Measurements from ENCODE around the gene ZNF438.
"Not testable (repeated sequence)": the region's sequence is repeated elsewhere in the genome, so short reads cannot be mapped to it uniquely, and the experiment has no call there.

Gene ZNF438

DNA sequence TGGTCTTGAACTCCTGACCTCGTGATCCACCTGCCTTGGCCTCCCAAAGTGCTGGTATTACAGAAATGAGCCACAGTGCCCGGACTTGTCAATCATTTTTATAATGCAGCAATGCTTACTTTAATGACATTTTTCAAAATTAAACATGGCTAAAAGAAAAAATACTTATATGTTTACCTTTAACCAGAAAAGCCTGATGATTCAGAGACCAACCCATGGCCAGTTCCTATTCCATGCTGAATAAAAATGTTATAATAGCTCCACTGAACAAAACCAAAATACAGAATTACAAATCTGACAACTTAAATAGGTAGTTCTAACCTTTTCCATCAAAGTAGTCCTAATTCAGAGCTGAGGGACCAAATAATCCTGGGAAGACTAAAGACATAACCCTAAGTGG, 21.6 kb downstream of the ZNF438 start:
- DNase-seq = no peak

DNA sequence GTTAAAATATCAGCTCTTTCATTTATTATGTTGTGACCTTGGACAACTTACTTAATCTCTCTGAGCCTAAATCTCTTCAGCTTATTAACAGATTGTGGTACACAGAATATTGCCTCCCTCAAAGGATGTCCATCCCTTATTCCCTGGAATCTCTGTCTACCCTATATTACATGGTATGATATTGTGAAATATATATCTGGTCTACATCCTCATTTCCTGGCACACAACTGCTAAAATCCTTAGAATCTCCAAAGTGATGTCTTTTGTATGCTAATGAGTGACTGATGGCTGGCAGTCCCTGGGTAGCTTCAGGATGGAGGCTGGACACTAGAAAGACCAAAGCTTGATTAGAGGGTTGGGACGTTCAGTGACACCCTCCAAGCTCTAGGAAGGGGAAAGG, 25.8 kb downstream of the ZNF438 start:
- no peak for DNase-seq

DNA sequence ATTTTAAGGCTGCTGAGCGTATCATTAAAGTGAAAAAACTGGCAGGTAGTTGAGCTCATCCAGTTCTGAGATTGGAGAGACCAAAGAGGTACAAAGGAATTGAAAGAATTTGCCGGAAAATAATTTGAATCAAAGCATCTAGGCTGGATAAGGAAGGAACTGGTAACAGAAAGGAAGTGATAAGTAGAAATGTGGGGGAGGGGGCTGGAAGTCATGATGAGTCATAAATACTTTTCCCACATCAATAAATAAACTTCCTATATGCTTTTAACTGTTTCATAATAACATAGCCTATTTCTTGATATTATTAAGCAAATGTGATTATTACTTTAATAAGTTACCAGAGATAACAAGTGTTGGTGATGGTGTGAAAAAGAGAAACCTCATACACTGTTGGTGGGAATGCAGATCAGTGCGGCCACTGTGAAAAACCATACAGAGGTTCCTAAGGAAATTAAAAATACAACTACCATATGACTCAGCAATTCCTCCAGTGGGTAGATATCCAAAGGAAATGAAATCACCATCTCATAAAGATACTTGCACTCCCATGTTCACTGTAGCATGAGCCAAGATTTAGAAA, 27.0 kb downstream of the ZNF438 start:
- DNase-seq = no peak

DNA sequence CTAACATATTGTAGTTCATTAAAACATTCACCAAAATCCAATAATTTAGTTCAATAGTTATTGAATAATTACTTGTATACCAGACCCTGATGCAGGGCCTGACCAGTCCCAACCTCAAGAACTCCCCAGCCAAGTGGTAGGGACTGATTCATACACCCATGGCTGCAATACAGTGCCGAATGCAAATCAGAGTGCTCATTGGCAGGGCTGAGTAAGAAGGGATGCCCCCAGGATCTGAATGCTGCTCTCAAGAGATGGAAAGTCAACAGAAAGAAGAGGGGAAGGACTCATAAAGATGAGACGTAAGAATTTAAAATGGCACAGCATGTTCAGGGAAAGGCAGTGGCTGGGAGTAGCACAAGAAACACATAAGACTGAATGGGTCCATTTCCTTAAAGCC, 29.9 kb downstream of the ZNF438 start:
- no peak for DNase-seq

DNA sequence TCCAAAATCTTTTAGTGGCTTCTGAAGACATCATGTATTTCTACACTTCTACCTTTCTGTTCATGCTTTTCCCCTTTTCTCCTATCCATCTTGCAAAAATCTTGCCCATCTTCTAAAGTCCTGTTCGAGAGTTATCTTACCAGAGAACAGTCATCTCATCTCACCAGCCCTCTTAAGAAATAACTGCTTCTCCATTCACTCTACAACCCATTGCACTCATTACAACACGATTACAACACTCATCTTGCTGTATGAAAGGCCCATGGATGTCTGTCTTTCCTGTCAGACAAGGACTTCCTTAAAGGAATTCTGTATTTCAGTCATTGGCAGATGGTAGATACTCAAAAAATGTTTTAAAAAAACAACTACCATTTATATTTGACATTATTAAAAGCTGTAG, 30.8 kb downstream of the ZNF438 start:
- no peak for DNase-seq

DNA sequence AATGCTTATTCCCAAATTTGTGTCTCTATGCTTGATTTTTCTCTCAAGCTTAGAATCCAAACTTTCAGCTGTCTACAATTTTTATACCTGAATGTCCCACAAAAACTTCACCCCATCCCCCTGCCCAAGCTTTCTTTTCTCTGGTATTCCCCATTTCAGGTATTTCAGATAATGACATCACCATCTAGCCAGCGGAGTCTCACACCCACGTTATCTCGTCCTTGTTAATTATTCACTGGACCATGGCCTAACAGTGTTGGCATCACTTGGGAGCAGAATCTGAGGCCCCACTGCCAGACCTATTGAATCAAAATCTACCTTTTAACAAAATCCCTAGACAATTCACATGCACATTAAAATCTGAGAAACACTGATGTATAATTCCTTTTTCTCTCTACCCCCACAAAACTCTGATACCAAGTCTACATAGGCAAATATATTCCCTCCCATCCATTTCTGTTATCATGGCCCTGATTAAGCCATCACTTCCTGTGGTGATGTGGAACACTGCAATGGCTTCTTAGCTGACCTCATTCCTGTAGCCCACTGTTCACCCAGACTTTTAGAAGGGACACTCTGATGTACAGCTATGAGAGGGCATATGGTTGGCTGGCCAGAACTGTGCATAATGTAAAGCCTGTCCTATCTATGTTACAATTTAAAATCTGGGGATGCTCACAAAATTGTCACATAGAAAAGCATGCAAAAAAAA, 31.4 kb downstream of the ZNF438 start:
- no peak for DNase-seq

DNA sequence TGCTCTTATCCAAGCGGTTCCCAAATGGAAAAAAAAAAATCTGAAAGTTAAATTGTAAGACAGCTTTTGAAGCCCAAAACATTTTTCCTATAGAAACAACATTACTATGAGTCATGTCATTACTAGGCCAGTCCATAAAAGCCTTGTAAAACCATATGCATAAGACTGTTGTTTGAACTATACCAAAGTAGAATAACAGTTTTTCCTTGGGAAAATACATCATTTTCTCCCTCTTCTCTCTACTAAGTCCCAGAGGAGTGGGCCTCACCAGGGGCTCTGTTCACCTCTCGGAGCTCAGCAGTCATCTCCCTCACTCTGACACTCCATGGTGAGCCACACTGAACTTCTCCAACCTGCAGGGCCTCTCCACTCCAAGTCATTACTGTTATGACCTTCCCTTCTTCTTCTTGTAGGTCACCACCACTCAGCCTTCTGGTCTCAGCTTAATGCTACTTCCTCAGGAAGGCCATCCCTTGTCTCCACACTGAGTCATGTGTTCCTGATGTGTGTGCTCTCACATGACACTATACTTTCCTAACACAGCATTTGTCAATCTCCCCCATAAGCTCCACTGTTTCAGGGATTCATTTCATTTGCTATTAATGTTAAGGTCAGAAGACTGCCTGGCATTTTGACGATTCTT, 32.5 kb downstream of the ZNF438 start:
- DNase-seq = no peak

DNA sequence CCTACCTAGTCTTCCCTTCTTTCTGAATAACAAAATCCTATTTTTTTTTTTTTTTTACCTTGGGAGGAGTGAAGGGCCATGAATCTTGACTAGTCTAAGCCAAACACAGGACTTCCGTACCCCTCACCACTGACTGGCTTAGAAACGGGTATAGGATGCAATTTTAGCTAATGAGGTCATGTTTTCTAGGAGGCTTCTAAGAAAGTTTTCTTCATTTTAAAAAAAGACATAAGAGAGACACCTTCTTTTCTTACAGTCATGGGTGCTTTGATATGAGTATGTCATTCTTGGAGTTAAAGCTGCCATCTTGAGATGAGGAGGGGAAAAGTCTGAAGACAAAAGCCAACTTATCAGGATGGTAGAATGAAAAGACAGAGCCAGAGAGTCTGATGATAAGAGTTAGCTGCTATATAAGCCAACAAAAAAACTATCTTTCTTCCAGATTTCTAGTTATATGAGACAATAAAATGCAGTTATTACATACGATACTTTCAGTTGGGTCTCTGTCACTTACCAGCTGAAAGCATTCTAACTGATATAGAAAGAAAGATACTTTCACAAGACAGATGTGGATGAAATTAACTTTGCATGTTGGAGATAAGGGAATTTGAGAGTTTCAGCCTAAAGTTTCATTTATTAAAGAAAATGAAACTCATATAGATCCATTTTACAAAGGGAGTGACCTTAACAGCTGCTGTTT, 34.0 kb downstream of the ZNF438 start:
- no peak for DNase-seq

DNA sequence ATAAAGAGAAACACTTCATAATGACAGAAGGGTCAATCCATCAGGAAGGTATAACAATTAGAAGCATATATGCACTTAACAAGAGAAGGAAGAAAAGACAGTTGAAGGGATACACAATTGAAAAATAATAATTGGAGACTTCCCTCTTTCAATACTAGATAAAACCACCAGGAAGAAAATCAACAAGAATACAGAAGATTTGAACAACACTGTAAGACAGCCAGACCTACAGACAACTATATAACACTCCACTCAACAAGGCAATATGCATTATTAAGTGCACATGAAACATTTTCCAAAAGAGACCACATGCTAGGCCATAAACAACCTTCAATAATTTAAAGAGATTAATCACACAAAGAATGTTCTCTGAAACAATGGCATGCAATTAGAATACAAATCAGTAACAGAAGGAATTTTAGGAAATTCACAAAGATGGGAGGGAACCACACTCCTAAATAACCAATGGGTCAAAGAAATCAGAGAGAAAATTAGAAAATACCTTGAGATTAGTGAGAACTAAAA, 35.1 kb downstream of the ZNF438 start:
- DNase-seq = no peak

DNA sequence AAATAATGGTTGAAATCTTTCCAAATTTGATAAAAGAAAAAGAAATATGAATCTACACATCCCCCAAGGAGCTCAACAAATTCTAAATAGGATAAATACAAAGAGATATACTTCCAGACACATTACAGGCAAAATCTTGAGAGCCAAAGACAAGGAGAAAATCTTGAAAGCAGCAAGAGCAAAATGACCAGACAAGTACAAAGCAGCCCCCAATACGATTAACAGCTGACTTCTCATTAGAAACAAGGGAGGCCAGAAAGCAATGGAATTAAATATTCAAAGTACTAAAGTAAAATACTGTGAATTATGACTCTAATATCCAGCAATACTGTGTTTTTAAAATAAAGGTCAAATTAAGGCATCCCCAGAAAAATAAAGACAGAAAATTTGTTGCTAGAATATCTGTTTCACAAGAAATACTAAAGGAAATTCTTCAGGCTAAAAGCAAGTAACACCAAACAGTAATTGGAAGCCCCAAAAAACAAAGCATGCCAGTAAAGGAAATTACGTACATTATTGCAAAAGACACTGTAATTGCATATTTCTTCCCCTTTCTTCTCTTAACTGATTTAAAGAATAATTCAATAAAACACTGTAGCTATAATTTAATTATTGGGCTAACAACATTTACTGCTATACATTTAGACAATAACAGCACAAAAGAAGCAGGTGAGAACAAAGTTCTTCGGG, 36.4 kb downstream of the ZNF438 start:
- no peak for DNase-seq

DNA sequence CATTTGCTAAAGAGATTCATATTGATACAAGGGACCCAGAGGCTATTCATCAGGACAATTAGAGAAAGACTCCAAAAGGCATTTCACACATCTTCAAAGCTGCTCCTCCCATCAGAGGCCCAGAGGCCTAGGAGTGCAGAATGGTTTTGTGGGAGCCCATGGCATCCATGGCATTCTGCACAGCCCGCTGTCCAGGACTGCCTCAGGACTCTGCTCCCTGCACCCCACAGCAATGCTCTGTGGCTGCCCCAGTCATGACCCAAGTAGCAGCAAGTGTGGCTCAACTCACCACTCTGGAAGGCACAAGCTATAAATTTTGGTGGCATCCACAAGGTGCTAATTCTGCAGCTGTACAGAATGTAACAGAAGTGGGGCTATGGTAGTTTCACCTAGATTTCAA, 38.5 kb downstream of the ZNF438 start:
- DNase-seq = no peak

DNA sequence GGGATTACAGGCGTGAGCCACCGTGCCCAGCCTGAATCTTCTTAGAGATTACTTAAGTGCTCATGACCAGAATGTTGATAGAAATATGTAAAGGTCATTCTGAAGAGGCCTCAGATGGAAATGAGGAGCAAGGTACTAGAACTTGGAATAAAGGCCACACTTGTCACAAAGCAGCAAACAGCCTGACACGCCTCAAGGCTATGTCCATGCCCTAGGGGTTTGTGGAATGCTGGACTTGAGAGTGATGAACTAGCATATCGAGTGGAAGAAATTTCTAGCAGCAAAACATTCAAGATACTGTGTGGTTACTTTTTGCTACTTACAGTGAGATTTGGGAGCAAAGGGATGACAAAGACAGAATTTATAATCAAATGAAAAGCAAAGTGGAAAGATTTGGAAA, 39.0 kb downstream of the ZNF438 start:
- DNase-seq = no peak

DNA sequence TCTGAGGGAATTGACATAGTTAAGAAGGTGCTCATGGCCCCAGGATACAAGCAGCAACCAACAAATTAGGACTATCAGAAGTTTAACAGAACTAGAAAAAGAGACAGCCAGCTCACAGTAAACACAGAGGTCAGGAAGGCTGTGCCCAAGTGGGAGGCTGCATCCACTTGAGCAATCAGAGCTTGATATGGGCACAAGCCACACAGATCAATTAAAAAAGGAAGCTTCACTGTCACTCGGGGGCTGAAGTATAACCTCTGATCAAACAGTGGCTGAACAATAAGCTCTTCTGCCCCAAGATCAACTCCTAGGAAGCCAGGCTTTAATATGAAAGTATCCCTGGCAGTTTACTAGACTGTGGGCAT, 40.0 kb downstream of the ZNF438 start:
- DNase-seq = no peak

DNA sequence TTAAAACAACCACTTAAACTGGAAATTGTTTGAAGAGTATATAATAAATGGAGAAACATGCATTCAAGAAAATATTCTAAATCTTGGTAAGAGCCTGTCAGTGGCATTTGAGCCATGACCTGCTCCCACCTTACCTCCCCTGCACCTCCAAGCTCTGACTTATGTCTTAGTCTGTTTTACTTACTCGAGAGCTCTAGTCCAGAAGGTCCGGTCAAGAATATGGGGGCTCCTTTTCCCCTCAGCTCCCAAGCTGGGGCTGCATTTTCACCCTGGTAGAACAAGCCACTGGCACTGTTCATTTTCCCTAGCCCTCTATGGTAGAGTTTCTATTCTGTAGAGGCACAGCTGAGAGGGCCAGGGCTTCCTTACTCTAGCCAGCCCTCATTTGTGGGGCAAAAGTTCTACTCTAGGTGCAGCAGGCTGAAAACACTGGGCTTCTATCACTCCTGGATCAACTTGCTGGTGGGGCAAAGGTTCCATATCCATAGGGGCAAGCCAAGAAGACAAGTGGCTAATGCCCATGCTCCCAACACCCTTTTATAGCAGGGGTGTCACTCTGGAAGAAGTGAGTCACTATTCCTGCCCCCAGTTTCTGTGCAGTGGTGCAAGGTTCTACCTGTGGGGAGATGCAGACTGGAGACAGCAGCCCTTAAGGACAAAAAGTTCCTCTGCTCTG, 40.6 kb downstream of the ZNF438 start:
- DNase-seq = no peak

DNA sequence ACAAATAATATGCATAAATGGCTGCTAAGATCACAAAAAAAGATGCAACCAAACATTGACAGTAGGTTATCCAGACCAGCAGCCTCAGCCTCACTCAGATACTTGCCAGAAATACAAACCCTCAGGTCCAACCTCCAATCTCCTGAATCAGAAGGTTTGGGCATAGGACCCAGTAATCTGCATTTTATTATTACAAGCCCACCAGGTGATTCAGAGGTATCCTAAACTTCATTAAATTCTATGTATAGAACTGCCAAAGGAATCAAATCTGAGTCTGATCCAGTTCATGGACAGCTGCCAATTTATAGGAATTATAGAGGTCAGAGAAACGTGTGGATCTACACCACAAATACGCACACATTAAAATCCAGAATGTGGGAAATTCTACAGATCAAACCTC, 41.3 kb downstream of the ZNF438 start:
- no peak for DNase-seq

DNA sequence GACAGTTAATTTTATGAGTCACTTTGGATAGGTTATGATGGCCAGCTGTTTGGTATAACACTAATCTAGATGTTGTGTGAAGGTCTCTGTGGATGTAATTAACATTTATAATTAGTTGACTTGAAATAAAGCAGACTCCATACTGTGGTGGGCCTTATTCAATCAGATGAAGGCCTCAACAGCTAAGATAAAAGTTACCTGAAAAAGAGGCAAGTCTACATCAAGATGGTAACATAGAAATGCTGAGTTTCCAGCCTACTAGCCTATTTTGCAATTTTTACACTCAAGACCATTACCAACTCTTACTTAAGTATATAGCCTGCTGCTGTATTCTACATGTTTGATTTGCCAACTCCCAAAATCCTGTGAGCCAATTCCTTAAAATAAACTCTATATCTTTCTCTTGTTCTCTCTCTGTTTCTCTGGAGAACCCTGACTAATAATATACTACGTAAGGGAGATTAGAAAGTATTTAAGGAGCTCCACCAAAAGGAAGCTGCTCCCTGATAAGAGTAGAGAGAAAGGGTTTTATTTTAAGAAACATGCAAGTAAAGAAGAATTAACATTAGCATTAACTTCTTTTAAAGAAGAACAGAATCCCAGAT, 42.7 kb downstream of the ZNF438 start:
- DNase-seq = no peak

DNA sequence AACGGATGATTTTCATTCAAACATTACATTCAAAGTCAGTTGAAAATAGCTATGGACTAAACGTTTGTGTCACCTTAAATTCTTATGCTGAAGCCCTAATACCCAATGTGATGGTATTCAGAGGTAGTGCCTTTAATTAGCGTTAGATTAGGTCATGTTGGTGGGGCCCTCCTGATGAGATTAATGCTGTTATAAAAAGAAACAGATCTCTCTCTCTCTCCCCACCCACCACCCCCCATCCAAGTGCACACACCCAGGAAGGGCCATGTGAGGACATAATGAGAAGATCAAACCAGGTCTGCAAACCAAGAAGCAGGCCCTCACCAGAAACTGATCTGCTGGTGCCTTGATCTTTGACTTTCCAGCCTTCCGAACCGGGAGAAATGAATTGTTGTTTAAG, 44.2 kb downstream of the ZNF438 start:
- DNase-seq = no peak

DNA sequence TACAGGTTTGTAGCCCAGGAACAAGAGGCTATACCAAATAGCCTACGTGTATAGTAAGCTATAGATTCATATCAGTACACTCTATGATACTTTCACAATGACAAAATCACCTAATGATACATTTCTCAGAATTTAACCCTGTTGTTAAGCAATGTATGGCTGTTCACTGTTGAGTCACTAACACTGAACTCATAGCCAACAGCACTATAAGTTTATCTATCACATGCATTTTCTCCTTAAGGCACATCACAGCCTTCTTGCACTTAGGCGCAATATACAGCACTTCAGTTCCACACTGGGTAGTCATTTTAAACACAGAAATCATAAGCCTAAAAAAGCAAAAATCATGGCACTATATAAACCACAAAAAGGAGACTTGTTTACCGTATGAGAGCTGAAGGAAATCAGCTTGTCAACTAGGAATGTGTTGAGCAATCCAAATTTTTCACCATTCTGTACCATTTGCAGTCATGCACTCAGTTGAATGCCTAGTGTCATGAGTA, 45.6 kb downstream of the ZNF438 start:
- DNase-seq = no peak

DNA sequence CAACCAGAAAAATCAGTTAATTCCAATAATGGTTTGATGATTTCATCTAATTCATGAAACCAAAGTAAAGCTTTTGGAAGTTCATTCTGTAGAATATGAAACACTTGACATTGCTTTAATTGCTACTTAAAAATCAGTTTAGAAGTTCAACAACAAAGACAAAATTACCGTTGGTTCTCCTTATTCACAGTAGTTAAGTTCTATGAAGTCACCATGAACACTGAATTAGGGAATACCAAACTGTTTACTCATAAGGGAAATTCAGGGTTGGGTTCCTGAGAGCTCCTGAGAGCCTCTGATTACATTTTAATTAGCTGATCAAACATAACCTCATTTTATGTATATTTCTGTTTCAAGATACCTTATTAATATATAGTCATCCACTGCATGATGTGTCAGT, 46.2 kb downstream of the ZNF438 start:
- no peak for DNase-seq

DNA sequence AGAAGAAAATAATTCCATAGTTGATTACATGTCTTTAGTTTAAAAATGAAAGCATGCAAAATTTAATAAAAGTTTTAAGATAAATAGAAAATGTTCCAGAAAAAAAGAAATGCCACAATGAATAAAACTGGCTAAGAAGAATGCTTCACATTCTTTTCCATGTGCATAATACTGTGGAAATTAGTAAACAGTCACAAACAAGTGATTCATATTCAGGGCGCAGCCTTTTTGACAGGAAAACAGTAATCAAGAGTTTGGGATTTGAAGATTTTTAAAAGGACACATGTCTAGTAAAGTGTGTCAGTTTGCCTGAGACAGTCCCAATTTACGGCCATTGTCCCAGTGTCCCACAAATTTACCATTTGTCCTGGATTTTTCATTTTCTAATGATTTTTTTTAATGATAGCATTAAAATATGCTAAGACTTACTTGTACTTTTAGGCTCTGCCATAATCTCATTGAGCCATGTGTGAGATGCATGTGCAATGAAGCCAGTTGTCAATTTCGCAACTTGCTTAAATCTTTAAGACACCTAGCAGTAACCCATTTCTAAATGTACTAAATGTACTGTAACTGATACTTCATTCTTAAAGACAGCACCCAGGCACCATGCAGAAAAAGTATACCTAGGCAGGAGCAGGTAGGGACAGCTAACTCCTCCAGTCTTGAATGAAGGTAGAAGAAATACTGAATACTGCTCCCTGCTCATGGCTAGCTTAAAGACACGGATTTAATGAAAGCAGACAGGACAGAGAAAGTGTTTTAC, 46.9 kb downstream of the ZNF438 start:
- DNase-seq = no peak

DNA sequence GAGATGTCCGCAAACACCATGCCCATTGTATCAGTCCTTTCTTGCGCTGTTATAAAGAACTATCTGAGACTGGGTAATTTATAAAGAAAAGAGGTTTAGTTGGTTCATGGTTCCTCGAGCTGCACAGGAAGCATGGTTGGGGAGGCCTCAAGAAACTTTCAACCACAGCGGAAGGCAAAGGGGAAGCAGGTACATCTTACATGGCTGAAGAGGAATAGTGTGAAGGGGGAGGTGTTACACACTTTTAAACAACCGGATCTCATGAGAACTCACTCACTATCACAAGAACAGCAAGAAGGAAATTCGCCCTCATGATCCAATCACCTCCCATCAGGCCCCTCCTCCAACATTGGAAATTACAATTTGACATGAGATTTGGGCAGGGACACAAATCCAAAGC, 48.5 kb downstream of the ZNF438 start:
- not testable (repeated sequence) for DNase-seq
